Fibroblast of lung (primary cell): ENCODE results near the gene LIN28A. TPM values are rescaled to one million over a fixed set of nuclear protein-coding genes. Genes with fewer than 3 reads are reported as not detected.

ENCODE experiments used
- DNase-seq, 2 donors: peaks; one replicate each; pipeline versions ENCODE4 v3.0.0 to v3.0.0-alpha.2; 2010; ENCODE audit warnings: low read depth in 2 of 2
- H2AFZ ChIP-seq: 2 replicates; pipeline ENCODE4 v1.5.1; 2012; ENCODE audit warnings: low read length, control low read depth, inconsistent platforms
- H3K27ac ChIP-seq: 2 replicates; pipeline ENCODE4 v1.5.1; 2011; ENCODE audit warnings: low read length, control low read depth; ENCODE audit not compliant: insufficient read depth
- H3K27me3 ChIP-seq: 2 replicates; pipeline ENCODE4 v1.5.1; 2011; ENCODE audit warnings: mild to moderate bottlenecking, low read length; ENCODE audit not compliant: control insufficient read depth, insufficient read depth
- H3K36me3 ChIP-seq: 2 replicates; pipeline ENCODE4 v1.5.1; 2011; ENCODE audit warnings: low read length; ENCODE audit not compliant: control insufficient read depth, insufficient read depth
- H3K4me1 ChIP-seq: 2 replicates; pipeline ENCODE4 v1.5.1; 2011; ENCODE audit warnings: low read length; ENCODE audit not compliant: control insufficient read depth, insufficient read depth; ENCODE audit errors: extremely low read depth
- H3K4me2 ChIP-seq: 2 replicates; pipeline ENCODE4 v1.5.1; 2011; ENCODE audit warnings: low read length, control low read depth; ENCODE audit not compliant: insufficient read depth; ENCODE audit errors: extremely low read depth
- H3K4me3 ChIP-seq, 4 experiments: fragments of 200-600 bp in 1 of 4; sonication (generic) in 1 of 4; replicated peaks in 1 of 4; 2 replicates each; pipeline ENCODE4 v1.5.1; 2011 to 2016; ENCODE audit warnings: low read length in 4 of 4, low read depth in 3 of 4, mild to moderate bottlenecking in 3 of 4, control low read depth in 2 of 4, inconsistent platforms in 1 of 4, mixed read lengths in 1 of 4; ENCODE audit not compliant: insufficient read depth in 1 of 4; ENCODE audit errors: control extremely low read depth in 1 of 4
- H3K79me2 ChIP-seq: 2 replicates; pipeline ENCODE4 v1.5.1; 2012; ENCODE audit warnings: mild to moderate bottlenecking, low read length, inconsistent platforms; ENCODE audit not compliant: control insufficient read depth, insufficient read depth
- H3K9ac ChIP-seq: 2 replicates; pipeline ENCODE4 v1.5.1; 2011; ENCODE audit warnings: mild to moderate bottlenecking, low read length, control low read depth; ENCODE audit not compliant: insufficient read depth
- H3K9me3 ChIP-seq: 2 replicates; pipeline ENCODE4 v1.5.1; 2012; ENCODE audit warnings: low read depth, low read length; ENCODE audit not compliant: control insufficient read depth, insufficient read depth
- H4K20me1 ChIP-seq: 2 replicates; pipeline ENCODE4 v1.5.1; 2011; ENCODE audit warnings: low read length; ENCODE audit not compliant: control insufficient read depth, insufficient read depth; ENCODE audit errors: extremely low read depth
- EZH2 ChIP-seq: IDR thresholded peaks from 2 replicates; pipeline ENCODE4 v1.5.1; 2012; ENCODE audit warnings: low read length, control low read depth, mild to moderate bottlenecking; ENCODE audit errors: missing control alignments
- polyA plus RNA-seq, 2 donors: library from polyadenylated mRNA; depleted of rRNA in 1 of 2; stranded (reverse) in 1 of 2; unstranded in 1 of 2; fragments of >200 nt; gene quantifications; 2 replicates each; pipeline ENCODE4 v1.2.1, GENCODE V29; 2011 to 2012; ENCODE audit warnings: missing spikeins in 1 of 2
- total RNA-seq: library from RNA; depleted of rRNA; stranded (reverse); fragments of >200 nt; gene quantifications from 2 replicates; pipeline ENCODE4 v1.2.1, GENCODE V29; 2014
- TF ChIP-seq, protein P1 (sequence below), 2 donors: IDR thresholded peaks in 1 of 2; conservative IDR thresholded peaks in 1 of 2; 1 replicate in 1 of 2; 2 replicates in 1 of 2; pipeline ENCODE4 v1.5.1; 2011 to 2012; ENCODE audit warnings: low read length in 2 of 2, control low read depth in 1 of 2, inconsistent platforms in 1 of 2, low read depth in 1 of 2, mild to moderate bottlenecking in 1 of 2

LIN28A gene
- total and polyA plus RNA-seq, 2 donors (not counting 1 experiment from before 2014, with no cell fraction given) = 0.09 TPM; not detected in 1

DNA sequence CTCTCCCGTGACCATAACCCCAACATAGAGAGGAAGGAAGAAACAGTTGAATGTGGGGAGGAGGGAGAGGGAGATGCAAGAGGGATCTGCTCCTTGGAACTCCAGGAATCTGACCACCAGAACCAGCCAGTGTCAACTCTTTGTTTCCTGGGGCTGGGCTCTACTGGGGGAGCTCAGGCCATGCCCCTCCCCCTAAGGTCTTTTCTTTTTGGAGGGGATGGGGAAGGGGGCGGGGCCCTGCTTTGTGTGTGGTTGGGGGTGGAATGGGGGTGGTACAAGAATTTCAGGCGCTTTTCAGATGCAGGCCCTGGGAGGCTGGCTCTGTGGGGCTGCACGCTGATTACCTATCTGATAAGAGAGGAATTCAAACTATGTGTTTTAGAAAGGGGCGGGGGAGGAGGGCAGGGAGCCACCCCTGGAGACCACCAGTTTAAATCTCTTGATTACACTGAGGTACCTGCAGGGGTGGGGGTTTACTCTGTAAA, 8.3 kb downstream of the LIN28A start:
- no peak overlapping the region for H3K9ac ChIP-seq
- no peak overlapping the region for H2AFZ ChIP-seq
- H3K9me3 ChIP-seq = no peaks in the 10 kb centered on the region
- no peaks in the 10 kb centered on the region for H3K4me1 ChIP-seq
- H3K4me2 ChIP-seq = no peak overlapping the region
- no peaks in the 10 kb centered on the region for H4K20me1 ChIP-seq
- no peaks in the 10 kb centered on the region for H3K36me3 ChIP-seq
- no peak overlapping the region for H3K27ac ChIP-seq
- H3K79me2 ChIP-seq = no peaks in the 10 kb centered on the region
- no peak overlapping the region for H3K4me3 ChIP-seq
- TF ChIP-seq, protein P1, sequence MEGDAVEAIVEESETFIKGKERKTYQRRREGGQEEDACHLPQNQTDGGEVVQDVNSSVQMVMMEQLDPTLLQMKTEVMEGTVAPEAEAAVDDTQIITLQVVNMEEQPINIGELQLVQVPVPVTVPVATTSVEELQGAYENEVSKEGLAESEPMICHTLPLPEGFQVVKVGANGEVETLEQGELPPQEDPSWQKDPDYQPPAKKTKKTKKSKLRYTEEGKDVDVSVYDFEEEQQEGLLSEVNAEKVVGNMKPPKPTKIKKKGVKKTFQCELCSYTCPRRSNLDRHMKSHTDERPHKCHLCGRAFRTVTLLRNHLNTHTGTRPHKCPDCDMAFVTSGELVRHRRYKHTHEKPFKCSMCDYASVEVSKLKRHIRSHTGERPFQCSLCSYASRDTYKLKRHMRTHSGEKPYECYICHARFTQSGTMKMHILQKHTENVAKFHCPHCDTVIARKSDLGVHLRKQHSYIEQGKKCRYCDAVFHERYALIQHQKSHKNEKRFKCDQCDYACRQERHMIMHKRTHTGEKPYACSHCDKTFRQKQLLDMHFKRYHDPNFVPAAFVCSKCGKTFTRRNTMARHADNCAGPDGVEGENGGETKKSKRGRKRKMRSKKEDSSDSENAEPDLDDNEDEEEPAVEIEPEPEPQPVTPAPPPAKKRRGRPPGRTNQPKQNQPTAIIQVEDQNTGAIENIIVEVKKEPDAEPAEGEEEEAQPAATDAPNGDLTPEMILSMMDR (conservative IDR thresholded peaks at IDR 0.05 in 1 of 2, IDR thresholded peaks at IDR 0.05 in 1 of 2; ENCODE audit: low read depth in 1 of 2, low read length in 2 of 2) = no peak
- TF ChIP-seq EZH2 = no peak
- DNase-seq = peak in 1 of 2 donors; percentile 15
- peaks cover 17% of the 10 kb centered on the region for H3K27me3 ChIP-seq

DNA sequence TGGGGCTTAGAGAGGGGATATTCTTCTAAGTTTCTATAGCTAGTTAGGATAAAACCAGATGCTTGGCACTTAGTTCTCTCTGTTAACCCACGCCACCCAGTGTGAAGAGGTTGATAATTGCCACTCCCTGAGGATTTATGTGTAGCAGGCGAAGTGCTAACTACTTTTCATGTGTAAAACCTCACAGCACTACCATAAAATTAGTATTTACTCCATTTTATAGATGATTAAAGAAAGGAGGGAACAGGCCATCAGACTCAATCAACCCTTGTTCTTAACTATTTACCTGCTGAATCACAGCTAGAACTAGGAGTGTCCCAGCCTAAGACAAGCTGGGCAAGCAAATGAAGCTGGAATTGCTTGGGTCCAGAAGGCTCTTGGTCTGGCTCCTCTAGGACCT, 8.9 kb downstream of the LIN28A start:
- DNase-seq = no peak
- Histone ChIP-seq H3K79me2 (no peaks in the 10 kb centered on the region), H2AFZ (no peak overlapping the region), H3K9ac (no peak overlapping the region), H4K20me1 (no peaks in the 10 kb centered on the region), H3K27me3 (peaks cover 17% of the 10 kb centered on the region), H3K36me3 (no peaks in the 10 kb centered on the region), H3K4me1 (no peaks in the 10 kb centered on the region), H3K4me3 (no peak overlapping the region), H3K4me2 (no peak overlapping the region), H3K9me3 (no peaks in the 10 kb centered on the region), H3K27ac (no peak overlapping the region)
- TF ChIP-seq, protein P1 (conservative IDR thresholded peaks at IDR 0.05 in 1 of 2, IDR thresholded peaks at IDR 0.05 in 1 of 2; ENCODE audit: low read depth in 1 of 2, low read length in 2 of 2) = no peak
- TF ChIP-seq EZH2 = no peak

DNA sequence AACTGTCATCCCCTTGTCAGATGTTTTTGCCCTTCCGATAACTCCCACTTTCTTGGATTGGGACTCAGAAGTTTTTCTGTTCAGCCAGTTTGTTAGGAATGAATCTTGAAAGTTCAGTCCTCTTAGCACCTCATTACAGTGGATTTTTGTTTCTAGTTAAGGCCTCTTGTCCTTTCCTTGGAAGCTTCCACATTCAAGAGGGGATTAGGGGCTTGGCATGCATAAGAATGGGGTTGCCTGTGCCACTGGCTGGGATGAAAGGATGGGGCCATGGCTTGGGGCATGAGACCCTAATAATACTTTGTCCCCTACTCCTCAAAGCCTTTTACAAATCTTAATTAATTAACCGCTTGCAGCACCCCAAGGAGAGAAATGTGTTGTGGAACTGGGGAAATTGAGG, 19.1 kb downstream of the LIN28A start:
- no peaks in the 10 kb centered on the region for H4K20me1 ChIP-seq
- TF ChIP-seq, protein P1 (conservative IDR thresholded peaks at IDR 0.05 in 1 of 2, IDR thresholded peaks at IDR 0.05 in 1 of 2; ENCODE audit: low read depth in 1 of 2, low read length in 2 of 2) = no peak
- no peak for TF ChIP-seq EZH2
- DNase-seq = no peak
- H3K9ac ChIP-seq = no peak overlapping the region
- H3K9me3 ChIP-seq = no peaks in the 10 kb centered on the region
- H3K4me2 ChIP-seq = no peak overlapping the region
- H3K79me2 ChIP-seq = peaks cover 12% of the 10 kb centered on the region
- peaks cover 5% of the 10 kb centered on the region for H3K4me1 ChIP-seq
- no peak overlapping the region for H3K4me3 ChIP-seq
- H2AFZ ChIP-seq = no peak overlapping the region
- H3K36me3 ChIP-seq = no peaks in the 10 kb centered on the region
- H3K27me3 ChIP-seq = peaks cover 3% of the 10 kb centered on the region
- H3K27ac ChIP-seq = no peak overlapping the region
